Ishikawa (cell line): ENCODE results near the gene TMEM150B.

ENCODE experiments used
- CEBPB ChIP-seq: IDR thresholded peaks from 2 replicates; pipeline ENCODE4 v1.6.1; 2012
- CREB1 ChIP-seq: IDR thresholded peaks from 2 replicates; pipeline ENCODE4 v1.6.1; 2012; ENCODE audit warnings: low read depth
- EGR1 ChIP-seq: IDR thresholded peaks from 2 replicates; pipeline ENCODE4 v1.6.1; 2012
- EP300 ChIP-seq: IDR thresholded peaks from 2 replicates; pipeline ENCODE4 v1.6.1; 2012; ENCODE audit warnings: borderline replicate concordance
- FOXM1 ChIP-seq: IDR thresholded peaks from 2 replicates; pipeline ENCODE4 v1.6.1; 2012; ENCODE audit warnings: low read depth, borderline replicate concordance
- MAX ChIP-seq: IDR thresholded peaks from 2 replicates; pipeline ENCODE4 v1.6.1; 2012
- NFIC ChIP-seq: IDR thresholded peaks from 2 replicates; pipeline ENCODE4 v1.6.1; 2012
- RAD21 ChIP-seq: IDR thresholded peaks from 2 replicates; pipeline ENCODE4 v1.6.1; 2012; ENCODE audit warnings: low read depth
- REST ChIP-seq: IDR thresholded peaks from 2 replicates; pipeline ENCODE4 v1.6.1; 2012; ENCODE audit warnings: low read depth, mild to moderate bottlenecking
- TAF1 ChIP-seq: IDR thresholded peaks from 2 replicates; pipeline ENCODE4 v1.6.1; 2012; ENCODE audit warnings: low read depth, mild to moderate bottlenecking
- TCF12 ChIP-seq: IDR thresholded peaks from 2 replicates; pipeline ENCODE4 v1.6.1; 2012; ENCODE audit warnings: low read depth
- TEAD4 ChIP-seq: IDR thresholded peaks from 2 replicates; pipeline ENCODE4 v1.6.1; 2012
- USF1 ChIP-seq: IDR thresholded peaks from 2 replicates; pipeline ENCODE4 v1.6.1; 2012
- YY1 ChIP-seq: IDR thresholded peaks from 2 replicates; pipeline ENCODE4 v1.6.1; 2012; ENCODE audit warnings: low read depth
- ZBTB7A ChIP-seq: IDR thresholded peaks from 2 replicates; pipeline ENCODE4 v1.6.1; 2012; ENCODE audit warnings: low read depth

The TMEM150B gene

GRCh38 chr19:55352040-55352439 is 26.9 kb upstream of the TMEM150B start:
- no peak for TF ChIP-seq YY1
- no peak for TF ChIP-seq USF1
- no peak for TF ChIP-seq TAF1
- TF ChIP-seq EP300 = no peak
- no peak for TF ChIP-seq CEBPB
- no peak for TF ChIP-seq TCF12
- no peak for TF ChIP-seq NFIC
- no peak for TF ChIP-seq RAD21
- no peak for TF ChIP-seq REST
- TF ChIP-seq FOXM1 = no peak
- no peak for TF ChIP-seq EGR1
- no peak for TF ChIP-seq MAX
- TF ChIP-seq ZBTB7A = no peak
- TF ChIP-seq CREB1 = no peak
- no peak for TF ChIP-seq TEAD4

GRCh38 chr19:55350620-55351315 is 25.6 kb upstream of the TMEM150B start:
- TF ChIP-seq CREB1 (no peak), TAF1 (no peak), EGR1 (no peak), TCF12 (no peak), ZBTB7A (no peak), MAX (no peak), USF1 (no peak), CEBPB (no peak), TEAD4 (no peak), FOXM1 (no peak), YY1 (no peak), EP300 (no peak), RAD21 (no peak), REST (no peak), NFIC (no peak)

- TF ChIP-seq TCF12 = no peak
These were observed 23.3 kb upstream of the TMEM150B start for GRCh38 chr19:55348317-55349034.

- TF ChIP-seq USF1 = no peak
- no peak for TF ChIP-seq CEBPB
- TF ChIP-seq YY1 = no peak
- TF ChIP-seq RAD21 = no peak
- no peak for TF ChIP-seq EP300
- no peak for TF ChIP-seq FOXM1
- TF ChIP-seq CREB1 = no peak
- no peak for TF ChIP-seq TEAD4
- TF ChIP-seq TCF12 = no peak
- no peak for TF ChIP-seq REST
- TF ChIP-seq TAF1 = no peak
- TF ChIP-seq EGR1 = no peak
- no peak for TF ChIP-seq ZBTB7A
- no peak for TF ChIP-seq MAX
- TF ChIP-seq NFIC = no peak
These were observed 22.4 kb upstream of the TMEM150B start for GRCh38 chr19:55347442-55348009.
